Measurements from ENCODE around the gene MSH3. TPM values are rescaled to one million over a fixed set of nuclear protein-coding genes. Genes with fewer than 3 reads are reported as not detected.

The MSH3 gene
- total RNA-seq, 1 donor from 2014 or later, result 15.4 TPM

DNA sequence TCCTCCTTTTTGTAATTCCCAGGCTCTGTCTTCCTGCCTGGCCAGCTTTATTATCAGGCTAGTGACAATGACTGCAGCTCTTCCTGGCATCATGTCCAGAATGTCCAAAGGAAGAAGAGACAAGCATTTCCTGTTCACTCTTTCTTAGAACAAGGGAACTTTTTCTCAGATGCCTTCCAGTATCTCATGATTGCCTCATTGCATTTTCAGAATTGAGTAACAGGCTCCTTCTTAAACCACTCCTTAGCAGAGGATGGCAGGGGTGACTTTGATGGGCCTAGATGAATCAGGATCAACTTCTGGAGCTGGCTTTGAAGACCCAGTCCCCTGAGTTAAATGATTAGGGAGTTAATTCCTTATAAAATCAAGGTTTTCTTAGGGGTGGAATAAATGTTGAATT lies 212.8 kb downstream of the MSH3 start:
- Histone ChIP-seq H3K79me2 (ENCODE audit: insufficient read depth, low read length) (no peaks in the 10 kb centered on the region), H3K36me3 (ENCODE audit: insufficient read depth, low read length) (no peaks in the 10 kb centered on the region), H3K9me3 (ENCODE audit: insufficient read depth, low read depth, low read length) (no peaks in the 10 kb centered on the region), H3K4me2 (ENCODE audit: low read length) (no peak overlapping the region), H3K9ac (ENCODE audit: low read length) (no peak overlapping the region), H4K20me1 (ENCODE audit: insufficient read depth, low read length) (no peaks in the 10 kb centered on the region), H3K27ac (ENCODE audit: low read depth, low read length) (no peak overlapping the region), H2AFZ (ENCODE audit: low read depth, low read length) (no peak overlapping the region), H3K27me3 (ENCODE audit: insufficient read depth, low read length) (no peaks in the 10 kb centered on the region), H3K4me1 (ENCODE audit: insufficient read depth, low read length) (peaks cover 4% of the 10 kb centered on the region), H3K4me3 (ENCODE audit: insufficient read depth, low read depth, low read length) (no peak overlapping the region)
- TF ChIP-seq EZH2 (IDR thresholded peaks at IDR 0.05; ENCODE audit: insufficient read depth, low read length), result no peak
- TF ChIP-seq, protein P1, sequence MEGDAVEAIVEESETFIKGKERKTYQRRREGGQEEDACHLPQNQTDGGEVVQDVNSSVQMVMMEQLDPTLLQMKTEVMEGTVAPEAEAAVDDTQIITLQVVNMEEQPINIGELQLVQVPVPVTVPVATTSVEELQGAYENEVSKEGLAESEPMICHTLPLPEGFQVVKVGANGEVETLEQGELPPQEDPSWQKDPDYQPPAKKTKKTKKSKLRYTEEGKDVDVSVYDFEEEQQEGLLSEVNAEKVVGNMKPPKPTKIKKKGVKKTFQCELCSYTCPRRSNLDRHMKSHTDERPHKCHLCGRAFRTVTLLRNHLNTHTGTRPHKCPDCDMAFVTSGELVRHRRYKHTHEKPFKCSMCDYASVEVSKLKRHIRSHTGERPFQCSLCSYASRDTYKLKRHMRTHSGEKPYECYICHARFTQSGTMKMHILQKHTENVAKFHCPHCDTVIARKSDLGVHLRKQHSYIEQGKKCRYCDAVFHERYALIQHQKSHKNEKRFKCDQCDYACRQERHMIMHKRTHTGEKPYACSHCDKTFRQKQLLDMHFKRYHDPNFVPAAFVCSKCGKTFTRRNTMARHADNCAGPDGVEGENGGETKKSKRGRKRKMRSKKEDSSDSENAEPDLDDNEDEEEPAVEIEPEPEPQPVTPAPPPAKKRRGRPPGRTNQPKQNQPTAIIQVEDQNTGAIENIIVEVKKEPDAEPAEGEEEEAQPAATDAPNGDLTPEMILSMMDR (IDR thresholded peaks at IDR 0.05; ENCODE audit: insufficient read depth, low read depth, low read length), result no peak
- no peak overlapping the region for H3K4me3 Mint-ChIP-seq (ENCODE audit: unreplicated experiment)
- H3K4me1 Mint-ChIP-seq (ENCODE audit: low read depth, unreplicated experiment), result peaks cover 23% of the 10 kb centered on the region
- H3K36me3 Mint-ChIP-seq (ENCODE audit: low read depth, unreplicated experiment), result peaks cover 4% of the 10 kb centered on the region
- FAIRE-seq, result no peak
- H3K27me3 Mint-ChIP-seq (ENCODE audit: low read depth, unreplicated experiment), result no peaks in the 10 kb centered on the region
- DNase-seq (ENCODE audit: low read depth), result no peak
- H3K9me3 Mint-ChIP-seq (ENCODE audit: unreplicated experiment), result peaks cover 8% of the 10 kb centered on the region
- H3K27ac Mint-ChIP-seq (ENCODE audit: unreplicated experiment), result no peak overlapping the region

DNA sequence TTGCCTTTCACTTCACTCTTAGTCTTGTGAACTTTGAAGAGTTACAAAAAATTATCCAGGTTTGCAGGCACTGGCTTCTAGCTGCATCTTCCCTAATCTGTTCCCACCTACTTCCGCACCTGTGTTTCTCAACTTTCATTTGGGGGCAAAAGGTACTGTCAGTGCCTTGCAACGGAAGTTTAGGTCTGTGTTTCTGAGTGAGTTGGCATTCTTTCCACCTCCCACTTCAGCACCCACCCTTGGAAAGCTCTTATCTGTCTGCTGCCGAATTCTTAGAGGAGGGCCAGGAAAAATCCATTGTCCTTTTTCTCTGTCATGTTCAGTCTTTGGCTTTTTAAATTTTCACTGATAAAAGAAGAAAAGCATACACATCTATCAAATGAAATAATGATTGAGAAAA lies 216.0 kb downstream of the MSH3 start:
- Histone ChIP-seq H3K27me3 (ENCODE audit: insufficient read depth, low read length) (no peaks in the 10 kb centered on the region), H3K36me3 (ENCODE audit: insufficient read depth, low read length) (peaks cover 3% of the 10 kb centered on the region), H3K9me3 (ENCODE audit: insufficient read depth, low read depth, low read length) (no peaks in the 10 kb centered on the region), H3K4me2 (ENCODE audit: low read length) (no peak overlapping the region), H3K9ac (ENCODE audit: low read length) (no peak overlapping the region), H4K20me1 (ENCODE audit: insufficient read depth, low read length) (no peaks in the 10 kb centered on the region), H3K4me1 (ENCODE audit: insufficient read depth, low read length) (peaks cover 4% of the 10 kb centered on the region), H2AFZ (ENCODE audit: low read depth, low read length) (no peak overlapping the region), H3K27ac (ENCODE audit: low read depth, low read length) (no peak overlapping the region), H3K79me2 (ENCODE audit: insufficient read depth, low read length) (no peaks in the 10 kb centered on the region), H3K4me3 (ENCODE audit: insufficient read depth, low read depth, low read length) (no peak overlapping the region)
- Mint-ChIP-seq H3K4me1 (ENCODE audit: low read depth, unreplicated experiment) (peaks cover 11% of the 10 kb centered on the region), H3K27ac (ENCODE audit: unreplicated experiment) (no peak overlapping the region), H3K27me3 (ENCODE audit: low read depth, unreplicated experiment) (no peaks in the 10 kb centered on the region), H3K9me3 (ENCODE audit: unreplicated experiment) (peaks cover 8% of the 10 kb centered on the region), H3K36me3 (ENCODE audit: low read depth, unreplicated experiment) (peaks cover 10% of the 10 kb centered on the region), H3K4me3 (ENCODE audit: unreplicated experiment) (no peak overlapping the region)
- FAIRE-seq (no peak), DNase-seq (ENCODE audit: low read depth) (no peak)
- TF ChIP-seq, protein P1 (IDR thresholded peaks at IDR 0.05; ENCODE audit: insufficient read depth, low read depth, low read length), result no peak
- TF ChIP-seq EZH2 (IDR thresholded peaks at IDR 0.05; ENCODE audit: insufficient read depth, low read length), result no peak

DNA sequence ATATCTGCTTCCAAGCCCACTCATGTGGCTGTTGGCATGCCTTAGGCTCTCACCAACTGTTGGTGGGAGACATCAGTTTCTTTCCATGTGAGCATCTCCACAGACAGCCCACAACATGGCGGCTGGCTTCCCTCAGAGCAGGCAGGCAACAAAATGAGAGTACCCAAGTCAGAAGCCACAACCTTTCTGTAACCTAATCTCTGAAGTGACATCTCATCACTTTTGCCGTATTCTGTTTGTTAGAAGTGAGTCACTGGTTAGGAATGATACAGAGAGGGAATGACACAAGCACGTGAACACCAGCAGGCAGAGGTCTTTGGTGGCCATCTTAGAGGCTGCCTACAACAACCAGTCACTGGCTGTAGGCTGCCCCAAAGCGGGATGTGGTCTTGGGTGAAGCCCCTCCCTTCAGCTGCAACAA lies 217.1 kb downstream of the MSH3 start:
- no peaks in the 10 kb centered on the region for H3K79me2 ChIP-seq (ENCODE audit: insufficient read depth, low read length)
- peak; percentile 49 for DNase-seq (ENCODE audit: low read depth)
- no peaks in the 10 kb centered on the region for H4K20me1 ChIP-seq (ENCODE audit: insufficient read depth, low read length)
- Mint-ChIP-seq H3K27me3 (ENCODE audit: low read depth, unreplicated experiment) (no peaks in the 10 kb centered on the region), H3K9me3 (ENCODE audit: unreplicated experiment) (peaks cover 6% of the 10 kb centered on the region), H3K36me3 (ENCODE audit: low read depth, unreplicated experiment) (peaks cover 8% of the 10 kb centered on the region), H3K27ac (ENCODE audit: unreplicated experiment) (no peak overlapping the region), H3K4me1 (ENCODE audit: low read depth, unreplicated experiment) (peaks cover 11% of the 10 kb centered on the region), H3K4me3 (ENCODE audit: unreplicated experiment) (peak overlapping the region; percentile 34)
- no peaks in the 10 kb centered on the region for H3K9me3 ChIP-seq (ENCODE audit: insufficient read depth, low read depth, low read length)
- FAIRE-seq, result no peak
- TF ChIP-seq EZH2 (IDR thresholded peaks at IDR 0.05; ENCODE audit: insufficient read depth, low read length), result no peak
- TF ChIP-seq, protein P1 (IDR thresholded peaks at IDR 0.05; ENCODE audit: insufficient read depth, low read depth, low read length), result no peak
- H3K9ac ChIP-seq (ENCODE audit: low read length), result no peak overlapping the region
- no peak overlapping the region for H2AFZ ChIP-seq (ENCODE audit: low read depth, low read length)
- no peak overlapping the region for H3K4me2 ChIP-seq (ENCODE audit: low read length)
- H3K4me1 ChIP-seq (ENCODE audit: insufficient read depth, low read length), result peaks cover 4% of the 10 kb centered on the region
- H3K36me3 ChIP-seq (ENCODE audit: insufficient read depth, low read length), result peaks cover 7% of the 10 kb centered on the region
- no peaks in the 10 kb centered on the region for H3K27me3 ChIP-seq (ENCODE audit: insufficient read depth, low read length)
- H3K4me3 ChIP-seq (ENCODE audit: insufficient read depth, low read depth, low read length), result no peak overlapping the region
- H3K27ac ChIP-seq (ENCODE audit: low read depth, low read length), result no peak overlapping the region
